GM18526 (cell line): ENCODE data around the gene MAPK4.

ENCODE experiments used
- POLR2A ChIP-seq: IDR thresholded peaks from 3 replicates; pipeline ENCODE4 v1.6.1; 2011; ENCODE audit not compliant: insufficient read length; ENCODE audit errors: extremely low read depth

MAPK4 gene

GRCh38 chr18:50658601-50659000, 98.7 kb downstream of the MAPK4 start:
- TF ChIP-seq POLR2A: no peak

- no peak for TF ChIP-seq POLR2A
These were observed 99.5 kb downstream of the MAPK4 start for GRCh38 chr18:50659091-50660003.

- TF ChIP-seq POLR2A: no peak
These were observed 101.1 kb downstream of the MAPK4 start for GRCh38 chr18:50661013-50661412.

- no peak for TF ChIP-seq POLR2A
These were observed 102.3 kb downstream of the MAPK4 start for GRCh38 chr18:50662177-50662576.

GRCh38 chr18:50662775-50663383, 103.0 kb downstream of the MAPK4 start:
- no peak for TF ChIP-seq POLR2A

GRCh38 chr18:50663626-50664441, 103.9 kb downstream of the MAPK4 start:
- TF ChIP-seq POLR2A: no peak

- TF ChIP-seq POLR2A: no peak
These were observed 105.1 kb downstream of the MAPK4 start for GRCh38 chr18:50665015-50665414.

GRCh38 chr18:50665519-50665918, 105.6 kb downstream of the MAPK4 start:
- TF ChIP-seq POLR2A: no peak

GRCh38 chr18:50666536-50666935, 106.6 kb downstream of the MAPK4 start:
- TF ChIP-seq POLR2A: no peak

GRCh38 chr18:50671376-50671775, 111.5 kb downstream of the MAPK4 start:
- no peak for TF ChIP-seq POLR2A

- no peak for TF ChIP-seq POLR2A
These were observed 114.6 kb downstream of the MAPK4 start for GRCh38 chr18:50674307-50674980.

GRCh38 chr18:50675043-50675442, 115.2 kb downstream of the MAPK4 start:
- TF ChIP-seq POLR2A: no peak

GRCh38 chr18:50678651-50679050, 118.8 kb downstream of the MAPK4 start:
- TF ChIP-seq POLR2A: no peak

- no peak for TF ChIP-seq POLR2A
These were observed 119.2 kb downstream of the MAPK4 start for GRCh38 chr18:50679056-50679455.

- TF ChIP-seq POLR2A: no peak
These were observed 119.8 kb downstream of the MAPK4 start for GRCh38 chr18:50679656-50680055.
